OCI-LY3 (cell line): ENCODE measurements around the gene SPIRE1.

Experiments used
- H2AFZ ChIP-seq: fragments of 200-600, 300-600 bp; shearing (Covaris generic); 2 replicates; pipeline ENCODE4 v1.6.0; 2014; ENCODE audit warnings: antibody characterized with exemption, low read depth, low read length
- H3K27ac ChIP-seq: fragments of 200-600, 300-600 bp; sonication (generic); 2 replicates; pipeline ENCODE4 v1.5.1; 2014; ENCODE audit warnings: mild to moderate bottlenecking, low read length, moderate library complexity, mixed read lengths
- H3K27me3 ChIP-seq: fragments of 200-600, 300-600 bp; sonication (generic); 2 replicates; pipeline ENCODE4 v1.6.1; 2014; ENCODE audit warnings: low read depth, low read length, mixed read lengths
- H3K36me3 ChIP-seq: fragments of 200-600, 300-600 bp; sonication (generic); replicated peaks from 2 replicates; pipeline ENCODE3; 2014; ENCODE audit warnings: low read depth, low read length, mixed read lengths
- H3K4me1 ChIP-seq: fragments of 300-600, 200-600 bp; sonication (generic); 2 replicates; pipeline ENCODE4 v1.6.1; 2014; ENCODE audit warnings: low read length, mixed read lengths
- H3K4me2 ChIP-seq: fragments of 200-600, 300-600 bp; sonication (generic); 2 replicates; pipeline ENCODE4 v1.6.1; 2014; ENCODE audit warnings: low read length, mixed read lengths
- H3K4me3 ChIP-seq: fragments of 300-600, 200-600 bp; sonication (generic); 2 replicates; pipeline ENCODE4 v1.5.1; 2014; ENCODE audit warnings: antibody characterized with exemption, mild to moderate bottlenecking, low read length, moderate library complexity
- H3K79me2 ChIP-seq: fragments of 300-600, 200-600 bp; shearing (Covaris generic); 2 replicates; pipeline ENCODE4 v1.6.1; 2014; ENCODE audit warnings: mild to moderate bottlenecking, low read length, mixed read lengths
- H3K9ac ChIP-seq: fragments of 300-600, 200-600 bp; shearing (Covaris generic); 2 replicates; pipeline ENCODE4 v1.6.0; 2014; ENCODE audit warnings: mild to moderate bottlenecking, low read length, moderate library complexity
- H3K9me3 ChIP-seq: fragments of 200-600, 300-600 bp; shearing (Covaris generic); 2 replicates; pipeline ENCODE4 v1.6.1; 2014; ENCODE audit warnings: low read length, mixed read lengths; ENCODE audit not compliant: insufficient read depth
- H4K20me1 ChIP-seq: fragments of 200-600, 300-600 bp; sonication (generic); 2 replicates; pipeline ENCODE4 v1.6.1; 2016; ENCODE audit warnings: low read length, mixed read lengths; ENCODE audit not compliant: insufficient read depth
- CTCF ChIP-seq: fragments of 200-600, 300-600 bp; sonication (generic); IDR thresholded peaks from 2 replicates; pipeline ENCODE4 v1.5.1; 2014; ENCODE audit warnings: antibody characterized with exemption, low read length, low read depth
- EZH2phosphoT487 ChIP-seq: fragments of 200-600 bp; shearing (Covaris generic); IDR thresholded peaks from 2 replicates; pipeline ENCODE4 v1.6.1; 2018; ENCODE audit warnings: antibody characterized with exemption, mixed run types, low read depth

The SPIRE1 gene

GRCh38 chr18:12625241-12625640 lies 32.7 kb downstream of the SPIRE1 start:
- Histone ChIP-seq H3K36me3 (no peaks in the 10 kb centered on the region), H3K27ac (no peak overlapping the region), H3K4me3 (no peak overlapping the region), H3K4me1 (peaks cover 12% of the 10 kb centered on the region), H3K27me3 (no peaks in the 10 kb centered on the region), H4K20me1 (no peaks in the 10 kb centered on the region), H3K79me2 (no peaks in the 10 kb centered on the region), H3K9me3 (no peaks in the 10 kb centered on the region; the same call in 1 of the 2 replicates), H2AFZ (no peak overlapping the region), H3K4me2 (no peak overlapping the region), H3K9ac (no peak overlapping the region)
- no peak for TF ChIP-seq CTCF
- TF ChIP-seq EZH2phosphoT487 = no peak

DNA sequence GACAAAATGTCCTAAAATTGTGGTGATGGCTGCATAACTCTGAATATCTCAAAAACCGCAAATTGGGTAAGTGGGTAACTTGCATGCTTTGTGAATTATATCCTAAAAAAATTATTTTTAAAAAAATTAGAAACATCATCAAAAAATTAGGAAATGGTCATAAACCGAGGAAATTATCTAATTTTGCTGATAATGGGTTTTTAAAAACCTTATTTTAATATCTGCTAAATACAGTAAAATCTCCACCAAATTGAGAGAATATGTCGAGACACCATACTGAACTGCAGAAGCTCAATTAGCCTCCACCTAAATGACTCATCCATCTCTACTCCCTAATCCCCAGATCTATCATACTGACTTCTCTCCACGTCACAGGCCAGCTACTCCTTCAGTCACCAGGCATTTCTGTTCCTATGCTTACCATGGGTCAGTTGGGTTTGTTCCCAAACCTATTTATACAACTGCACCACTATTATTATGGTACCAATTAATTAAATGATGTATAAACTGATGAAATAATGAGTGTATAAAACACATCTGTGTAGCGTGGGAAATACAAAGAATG lies 36.1 kb downstream of the SPIRE1 start:
- no peak overlapping the region for H3K4me2 ChIP-seq
- no peak overlapping the region for H3K9ac ChIP-seq
- H3K27me3 ChIP-seq = no peaks in the 10 kb centered on the region
- TF ChIP-seq EZH2phosphoT487 (no peak), CTCF (no peak)
- no peaks in the 10 kb centered on the region; the same call in 1 of the 2 replicates for H3K9me3 ChIP-seq
- no peaks in the 10 kb centered on the region for H3K36me3 ChIP-seq
- H2AFZ ChIP-seq = no peak overlapping the region
- no peak overlapping the region for H3K4me3 ChIP-seq
- no peak overlapping the region for H3K27ac ChIP-seq
- H3K4me1 ChIP-seq = peaks cover 7% of the 10 kb centered on the region
- no peaks in the 10 kb centered on the region for H4K20me1 ChIP-seq
- no peaks in the 10 kb centered on the region for H3K79me2 ChIP-seq

- no peak overlapping the region for H2AFZ ChIP-seq
Observed at GRCh38 chr18:12615748-12616147, 42.2 kb downstream of the SPIRE1 start.

DNA sequence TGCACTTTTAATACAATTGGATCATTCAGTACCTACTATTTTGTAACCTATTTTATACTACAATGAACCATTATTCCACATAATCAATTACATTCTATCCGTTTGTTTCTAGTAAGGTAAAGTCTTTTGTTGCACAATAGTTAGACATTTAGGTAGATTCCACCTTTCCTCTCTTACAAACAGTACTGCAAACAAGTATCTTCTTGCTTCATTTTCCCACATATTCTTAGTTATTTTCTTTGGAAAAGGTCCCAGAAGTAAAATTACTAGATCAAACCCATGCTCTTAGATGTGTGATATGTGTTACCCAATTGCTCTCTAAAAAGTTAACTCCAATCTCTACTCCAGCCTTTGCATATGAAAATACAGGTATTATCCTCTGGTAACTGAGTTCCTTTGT lies 49.6 kb downstream of the SPIRE1 start:
- no peak overlapping the region for H3K9ac ChIP-seq

More at GRCh38 chr18:12615748-12616147, 42.2 kb downstream of the SPIRE1 start:
- no peak overlapping the region for H3K4me3 ChIP-seq
- no peak overlapping the region for H3K9ac ChIP-seq
- no peaks in the 10 kb centered on the region for H4K20me1 ChIP-seq
- no peaks in the 10 kb centered on the region for H3K27me3 ChIP-seq
- no peaks in the 10 kb centered on the region for H3K36me3 ChIP-seq
- TF ChIP-seq EZH2phosphoT487 (no peak), CTCF (no peak)
- peaks cover 7% of the 10 kb centered on the region for H3K4me1 ChIP-seq
- H3K79me2 ChIP-seq = no peaks in the 10 kb centered on the region
- H3K4me2 ChIP-seq = no peak overlapping the region
- no peaks in the 10 kb centered on the region; the same call in 1 of the 2 replicates for H3K9me3 ChIP-seq
- H3K27ac ChIP-seq = no peak overlapping the region

More for the DNA sequence above, 49.6 kb downstream of the SPIRE1 start:
- TF ChIP-seq EZH2phosphoT487 = no peak
- TF ChIP-seq CTCF = no peak
- H3K4me1 ChIP-seq = peaks cover 18% of the 10 kb centered on the region
- H3K36me3 ChIP-seq = no peaks in the 10 kb centered on the region
- no peaks in the 10 kb centered on the region for H3K9me3 ChIP-seq
- no peaks in the 10 kb centered on the region for H3K79me2 ChIP-seq
- no peaks in the 10 kb centered on the region for H4K20me1 ChIP-seq
- no peak overlapping the region for H3K27ac ChIP-seq
- H2AFZ ChIP-seq = no peak overlapping the region
- no peak overlapping the region for H3K4me3 ChIP-seq
- H3K4me2 ChIP-seq = no peak overlapping the region
- no peaks in the 10 kb centered on the region for H3K27me3 ChIP-seq
